ENCODE measurements around the gene TFB2M. TPM values are rescaled to one million over a fixed set of nuclear protein-coding genes. Genes with fewer than 3 reads are reported as not detected.

The TFB2M gene
- total RNA-seq, 5 donors from 2014 or later (not counting 1 experiment from before 2014, with no cell fraction given) = 8.5 to 11.8 (median 10.1) TPM

GRCh38 chr1:246540738-246541491, 25.1 kb downstream of the TFB2M start:
- no peaks in the 10 kb centered on the region for H3K4me1 ChIP-seq (ENCODE audit: control insufficient read depth in 1 of 2, extremely low read depth in 1 of 2, insufficient read depth in 2 of 2, low read length in 2 of 2)
- no peak overlapping the region for H3K4me3 Mint-ChIP-seq
- no peak overlapping the region for H3K27ac ChIP-seq (ENCODE audit: low read length)
- DNase-seq (no peak), ATAC-seq (replicated peaks in 1 of 4) (no peak)
- H3K27me3 Mint-ChIP-seq = no peaks in the 10 kb centered on the region
- H3K36me3 ChIP-seq (ENCODE audit: control insufficient read depth in 2 of 2, extremely low read depth in 1 of 2, insufficient read depth in 1 of 2, low read length in 1 of 2) = peaks cover 9 to 51% of the 10 kb centered on the region in 2 donors
- CTCF ChIA-PET = no interaction called here
- no peak overlapping the region for H3K4me3 ChIP-seq (ENCODE audit: control insufficient read depth in 1 of 2, extremely low read depth in 1 of 2, low read length in 1 of 2)
- POLR2A ChIA-PET = no interaction called here
- H3K27ac Mint-ChIP-seq = no peak overlapping the region
- no CpG with 5 or more reads among the region's 7 CpGs for WGBS (ENCODE audit: insufficient coverage)
- no peaks in the 10 kb centered on the region for H3K9me3 Mint-ChIP-seq
- H3K9me3 ChIP-seq = no peaks in the 10 kb centered on the region
- H3K36me3 Mint-ChIP-seq = peaks cover 25% of the 10 kb centered on the region
- no peaks in the 10 kb centered on the region for H3K4me1 Mint-ChIP-seq
- no peaks in the 10 kb centered on the region for H3K27me3 ChIP-seq (replicated peaks in 1 of 2; ENCODE audit: control insufficient read depth in 2 of 2, extremely low read depth in 1 of 2, insufficient read depth in 2 of 2, low read length in 1 of 2)

- H3K27ac Mint-ChIP-seq = no peak overlapping the region
Measured at GRCh38 chr1:246537887-246538286, 28.2 kb downstream of the TFB2M start.

GRCh38 chr1:246537441-246537840, 28.6 kb downstream of the TFB2M start:
- DNase-seq (no peak), ATAC-seq (replicated peaks in 1 of 4) (no peak)
- Mint-ChIP-seq H3K9me3 (no peaks in the 10 kb centered on the region), H3K36me3 (peaks cover 15% of the 10 kb centered on the region), H3K4me1 (no peaks in the 10 kb centered on the region), H3K4me3 (no peak overlapping the region), H3K27ac (no peak overlapping the region), H3K27me3 (no peaks in the 10 kb centered on the region)
- no peak overlapping the region for H3K4me3 ChIP-seq (ENCODE audit: control insufficient read depth in 1 of 2, extremely low read depth in 1 of 2, low read length in 1 of 2)
- H3K27ac ChIP-seq (ENCODE audit: low read length) = no peak overlapping the region
- WGBS (ENCODE audit: insufficient coverage) = 100% methylated on average over 1 of the region's 7 CpGs
- POLR2A ChIA-PET = no interaction called here
- H3K9me3 ChIP-seq = no peaks in the 10 kb centered on the region
- H3K27me3 ChIP-seq (replicated peaks in 1 of 2; ENCODE audit: control insufficient read depth in 2 of 2, extremely low read depth in 1 of 2, insufficient read depth in 2 of 2, low read length in 1 of 2) = no peaks in the 10 kb centered on the region
- no peaks in the 10 kb centered on the region for H3K4me1 ChIP-seq (ENCODE audit: control insufficient read depth in 1 of 2, extremely low read depth in 1 of 2, insufficient read depth in 2 of 2, low read length in 2 of 2)
- H3K36me3 ChIP-seq (ENCODE audit: control insufficient read depth in 2 of 2, extremely low read depth in 1 of 2, insufficient read depth in 1 of 2, low read length in 1 of 2) = peaks cover 2 to 21% of the 10 kb centered on the region in 2 donors
- CTCF ChIA-PET = no interaction called here

More at GRCh38 chr1:246537887-246538286, 28.2 kb downstream of the TFB2M start:
- Mint-ChIP-seq H3K4me3 (no peak overlapping the region), H3K9me3 (no peaks in the 10 kb centered on the region), H3K36me3 (peaks cover 15% of the 10 kb centered on the region), H3K4me1 (no peaks in the 10 kb centered on the region), H3K27me3 (no peaks in the 10 kb centered on the region)
- Histone ChIP-seq H3K4me3 (ENCODE audit: control insufficient read depth in 1 of 2, extremely low read depth in 1 of 2, low read length in 1 of 2) (no peak overlapping the region), H3K4me1 (ENCODE audit: control insufficient read depth in 1 of 2, extremely low read depth in 1 of 2, insufficient read depth in 2 of 2, low read length in 2 of 2) (no peaks in the 10 kb centered on the region), H3K27ac (ENCODE audit: low read length) (no peak overlapping the region), H3K36me3 (ENCODE audit: control insufficient read depth in 2 of 2, extremely low read depth in 1 of 2, insufficient read depth in 1 of 2, low read length in 1 of 2) (peaks cover 5 to 25% of the 10 kb centered on the region in 2 donors), H3K9me3 (no peaks in the 10 kb centered on the region), H3K27me3 (replicated peaks in 1 of 2; ENCODE audit: control insufficient read depth in 2 of 2, extremely low read depth in 1 of 2, insufficient read depth in 2 of 2, low read length in 1 of 2) (no peaks in the 10 kb centered on the region)
- DNase-seq (no peak), ATAC-seq (replicated peaks in 1 of 4) (no peak)
- ChIA-PET CTCF (no interaction called here), POLR2A (no interaction called here)
- 88% methylated on average over 1 of the region's 3 CpGs for WGBS (ENCODE audit: insufficient coverage)

- H3K9me3 ChIP-seq = peaks cover 2% of the 10 kb centered on the region
- H3K4me1 ChIP-seq (ENCODE audit: control insufficient read depth in 1 of 2, extremely low read depth in 1 of 2, insufficient read depth in 2 of 2, low read length in 2 of 2) = no peaks in the 10 kb centered on the region
- POLR2A ChIA-PET = no interaction called here
- no peak overlapping the region for H3K4me3 ChIP-seq (ENCODE audit: control insufficient read depth in 1 of 2, extremely low read depth in 1 of 2, low read length in 1 of 2)
- no peak for ATAC-seq (replicated peaks in 1 of 4)
- H3K9me3 Mint-ChIP-seq = peaks cover 6 to 13% (median 7%) of the 10 kb centered on the region in 3 donors
- H3K4me1 Mint-ChIP-seq = no peaks in the 10 kb centered on the region
- H3K36me3 ChIP-seq (ENCODE audit: control insufficient read depth in 2 of 2, extremely low read depth in 1 of 2, insufficient read depth in 1 of 2, low read length in 1 of 2) = peaks cover 0 to 3% of the 10 kb centered on the region in 2 donors
- H3K27ac ChIP-seq (ENCODE audit: low read length) = no peak overlapping the region
- H3K4me3 Mint-ChIP-seq = no peak overlapping the region
- H3K27me3 Mint-ChIP-seq = no peaks in the 10 kb centered on the region
- no peak for DNase-seq
- WGBS (ENCODE audit: insufficient coverage) = no CpG with 5 or more reads among the region's 1 CpG
- H3K27me3 ChIP-seq (replicated peaks in 1 of 2; ENCODE audit: control insufficient read depth in 2 of 2, extremely low read depth in 1 of 2, insufficient read depth in 2 of 2, low read length in 1 of 2) = no peaks in the 10 kb centered on the region
- CTCF ChIA-PET = interaction anchor here (0.8 to 1.9 kb wide), 2 partner anchors 36 to 1805 kb away, joined by 3 to 5 read pairs; no protein-coding TSS in a partner anchor
- H3K36me3 Mint-ChIP-seq = peaks cover 7% of the 10 kb centered on the region
- H3K27ac Mint-ChIP-seq = no peak overlapping the region
Measured at GRCh38 chr1:246534114-246534513, 31.9 kb downstream of the TFB2M start.

GRCh38 chr1:246533371-246533905, 32.6 kb downstream of the TFB2M start:
- Mint-ChIP-seq H3K4me1 (peaks cover 0 to under 1% (median 0%) of the 10 kb centered on the region in 3 donors), H3K27me3 (no peaks in the 10 kb centered on the region), H3K4me3 (no peak overlapping the region), H3K27ac (no peak overlapping the region), H3K9me3 (peaks cover 6 to 13% (median 7%) of the 10 kb centered on the region in 3 donors), H3K36me3 (peaks cover under 1% of the 10 kb centered on the region)
- Histone ChIP-seq H3K9me3 (peaks cover 2% of the 10 kb centered on the region), H3K27ac (ENCODE audit: low read length) (no peak overlapping the region), H3K4me1 (ENCODE audit: control insufficient read depth in 1 of 2, extremely low read depth in 1 of 2, insufficient read depth in 2 of 2, low read length in 2 of 2) (no peaks in the 10 kb centered on the region), H3K4me3 (ENCODE audit: control insufficient read depth in 1 of 2, extremely low read depth in 1 of 2, low read length in 1 of 2) (no peak overlapping the region), H3K27me3 (replicated peaks in 1 of 2; ENCODE audit: control insufficient read depth in 2 of 2, extremely low read depth in 1 of 2, insufficient read depth in 2 of 2, low read length in 1 of 2) (no peaks in the 10 kb centered on the region), H3K36me3 (ENCODE audit: control insufficient read depth in 2 of 2, extremely low read depth in 1 of 2, insufficient read depth in 1 of 2, low read length in 1 of 2) (no peaks in the 10 kb centered on the region)
- POLR2A ChIA-PET = no interaction called here
- no peak for ATAC-seq (replicated peaks in 1 of 4)
- 100% methylated on average over 1 of the region's 2 CpGs for WGBS (ENCODE audit: insufficient coverage)
- no peak for DNase-seq
- CTCF ChIA-PET = interaction anchor here (0.8 to 1.9 kb wide), 2 partner anchors 35 to 1804 kb away, joined by 3 to 5 read pairs; no protein-coding TSS in a partner anchor

GRCh38 chr1:246532519-246532918, 33.5 kb downstream of the TFB2M start:
- CTCF ChIA-PET = interaction anchor here (0.5 to 1.9 kb wide), 2 partner anchors 11 to 34 kb away, joined by 3 to 5 read pairs; no protein-coding TSS in a partner anchor
- Mint-ChIP-seq H3K27ac (no peak overlapping the region), H3K36me3 (no peaks in the 10 kb centered on the region), H3K4me1 (peaks cover under 1 to 7% (median 3%) of the 10 kb centered on the region in 3 donors), H3K27me3 (no peaks in the 10 kb centered on the region), H3K9me3 (peaks cover 7 to 13% (median 10%) of the 10 kb centered on the region in 3 donors), H3K4me3 (no peak overlapping the region)
- Histone ChIP-seq H3K4me3 (ENCODE audit: control insufficient read depth in 1 of 2, extremely low read depth in 1 of 2, low read length in 1 of 2) (no peak overlapping the region), H3K27me3 (replicated peaks in 1 of 2; ENCODE audit: control insufficient read depth in 2 of 2, extremely low read depth in 1 of 2, insufficient read depth in 2 of 2, low read length in 1 of 2) (no peaks in the 10 kb centered on the region), H3K4me1 (ENCODE audit: control insufficient read depth in 1 of 2, extremely low read depth in 1 of 2, insufficient read depth in 2 of 2, low read length in 2 of 2) (peaks cover 0 to 6% of the 10 kb centered on the region in 2 experiments), H3K36me3 (ENCODE audit: control insufficient read depth in 2 of 2, extremely low read depth in 1 of 2, insufficient read depth in 1 of 2, low read length in 1 of 2) (no peaks in the 10 kb centered on the region), H3K9me3 (peaks cover 2% of the 10 kb centered on the region), H3K27ac (ENCODE audit: low read length) (no peak overlapping the region)
- ATAC-seq (replicated peaks in 1 of 4) (no peak), DNase-seq (no peak)
- no CpG with 5 or more reads among the region's 1 CpG for WGBS (ENCODE audit: insufficient coverage)
- POLR2A ChIA-PET = no interaction called here
